Activated CD8-positive, alpha-beta memory T cell treated with anti-CD3 and anti-CD28 coated beads, Interleukin-2, amount 50 U/mL, for 24 hours (primary cell): ENCODE measurements around the gene MYOD1.

Experiments
- DNase-seq: peaks from one replicate; pipeline ENCODE4 v3.0.0-alpha.2; 2020; ENCODE audit errors: extremely low read depth

The MYOD1 gene

GRCh38 chr11:17770917-17771316 lies 51.5 kb downstream of the MYOD1 start:
- DNase-seq: no peak

GRCh38 chr11:17771415-17771814 lies 52.0 kb downstream of the MYOD1 start:
- no peak for DNase-seq
